NCI-H1417 (cell line): ENCODE results near the gene NTN1.

Experiments
- DNase-seq, 3 experiments: peaks; one replicate each; lab custom pipeline; 2025; lab: John Stamatoyannopoulos, UW

The NTN1 gene

DNA sequence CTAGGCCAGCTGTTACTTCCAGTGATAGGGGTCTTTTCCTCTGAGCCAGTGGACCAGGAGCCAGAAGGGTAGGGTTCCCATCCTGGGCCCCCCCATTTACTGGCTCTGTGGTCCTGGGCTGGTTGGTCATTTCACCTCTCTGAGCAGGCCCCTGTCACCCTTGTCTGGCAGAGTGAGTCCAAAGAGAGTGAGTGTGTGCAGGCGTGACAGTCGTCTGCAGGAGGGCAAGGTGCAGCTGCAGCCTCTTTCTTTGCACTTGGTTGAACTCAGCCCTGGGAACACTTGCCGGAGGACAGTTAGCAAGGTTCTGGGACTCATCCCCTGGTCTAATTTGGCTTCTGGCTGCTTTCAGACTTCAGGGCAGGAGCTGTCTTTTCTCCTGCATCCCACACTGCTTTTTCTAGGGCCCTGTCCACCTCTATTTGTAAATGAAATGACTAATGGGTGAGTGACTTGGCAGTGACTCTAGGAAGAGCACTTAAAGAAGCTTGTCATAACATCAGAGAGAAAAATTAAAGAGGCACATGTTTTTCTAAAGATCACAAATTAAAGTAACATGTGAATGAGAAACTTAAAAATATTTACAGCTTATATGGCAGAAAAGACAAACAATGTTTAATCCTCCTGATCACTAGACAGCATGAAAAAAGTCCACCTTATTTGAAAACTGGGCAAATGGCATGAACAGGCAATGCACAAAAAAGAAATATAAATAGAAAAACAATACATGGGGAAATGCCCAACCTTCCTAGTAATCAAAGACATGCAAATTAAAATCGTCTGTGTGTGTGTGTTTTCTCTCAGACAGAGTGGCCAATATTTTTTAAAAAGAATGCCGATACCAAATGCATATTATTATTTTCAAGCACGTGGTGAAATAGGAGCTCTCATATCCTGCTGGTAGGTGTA, 137.5 kb downstream of the NTN1 start:
- no peak for DNase-seq

DNA sequence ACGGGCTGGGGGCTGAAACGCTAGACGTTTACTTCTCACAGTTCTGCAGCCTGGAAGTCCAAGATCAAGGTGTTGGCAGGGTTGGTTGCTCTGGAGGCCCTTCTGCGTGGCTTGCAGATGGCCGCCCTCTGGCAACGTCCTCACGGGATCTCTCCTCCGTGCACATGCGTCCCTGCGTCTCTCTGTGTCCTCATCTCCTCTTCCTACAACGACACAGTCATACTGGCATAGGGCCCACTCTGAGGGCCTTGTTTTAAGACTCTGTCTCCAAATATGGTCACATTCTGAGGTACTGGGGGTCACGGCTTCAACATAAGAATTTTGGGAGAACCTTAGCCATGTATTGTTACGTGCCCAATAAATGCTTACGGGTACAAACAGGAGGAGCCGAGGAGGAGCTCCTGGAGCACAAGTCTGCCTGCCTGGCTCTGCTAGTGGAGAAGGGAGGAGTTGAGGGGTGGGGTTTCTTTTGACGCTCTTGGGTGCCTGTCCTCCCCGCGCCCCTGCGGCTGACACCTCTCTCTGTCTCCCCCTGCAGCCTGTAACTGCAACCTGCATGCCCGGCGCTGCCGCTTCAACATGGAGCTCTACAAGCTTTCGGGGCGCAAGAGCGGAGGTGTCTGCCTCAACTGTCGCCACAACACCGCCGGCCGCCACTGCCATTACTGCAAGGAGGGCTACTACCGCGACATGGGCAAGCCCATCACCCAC, 141.1 kb downstream of the NTN1 start:
- no peak for DNase-seq

DNA sequence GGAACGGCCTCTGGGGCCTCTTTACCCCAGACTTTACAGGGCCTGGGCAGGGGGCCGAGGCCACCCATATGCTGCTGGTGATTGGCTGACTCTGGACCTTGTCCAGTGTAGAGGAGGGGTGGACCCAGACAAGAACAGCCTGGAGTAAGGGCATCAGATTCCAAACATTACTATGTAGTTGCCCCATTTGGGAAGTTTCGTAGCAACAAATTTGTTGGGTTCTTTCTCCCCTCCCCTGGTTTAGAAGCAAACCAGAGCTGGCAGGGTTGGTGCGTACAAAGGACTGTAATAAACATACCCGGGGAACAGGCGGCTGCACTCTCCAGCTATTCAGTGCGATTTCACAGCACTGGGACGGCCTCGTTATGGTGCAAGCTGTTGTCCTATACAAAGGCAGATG, 145.5 kb downstream of the NTN1 start:
- DNase-seq, result no peak

GRCh38 chr17:9167379-9167778, 146.1 kb downstream of the NTN1 start:
- no peak for DNase-seq

DNA sequence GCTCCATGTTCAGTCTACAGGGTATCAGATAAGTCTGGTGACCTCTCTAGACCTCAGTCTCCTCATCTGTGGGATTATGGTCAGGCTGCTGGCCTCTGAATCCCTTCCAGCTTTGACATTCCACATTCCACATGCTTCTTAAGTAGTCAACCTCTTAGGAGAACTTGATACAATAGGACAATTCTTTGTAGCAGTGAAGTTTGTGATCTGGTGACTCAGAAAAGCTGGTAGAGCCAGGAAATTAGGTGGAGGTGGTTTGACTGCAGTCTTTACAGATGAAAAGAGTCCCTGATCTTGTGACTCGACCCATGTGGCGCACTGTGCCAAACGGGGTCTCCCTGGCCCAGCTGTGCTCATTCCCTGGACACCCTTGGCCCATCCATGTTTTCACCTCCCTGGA, 147.8 kb downstream of the NTN1 start:
- no peak for DNase-seq

- no peak for DNase-seq
Observed at GRCh38 chr17:9170336-9170735, 149.0 kb downstream of the NTN1 start.

DNA sequence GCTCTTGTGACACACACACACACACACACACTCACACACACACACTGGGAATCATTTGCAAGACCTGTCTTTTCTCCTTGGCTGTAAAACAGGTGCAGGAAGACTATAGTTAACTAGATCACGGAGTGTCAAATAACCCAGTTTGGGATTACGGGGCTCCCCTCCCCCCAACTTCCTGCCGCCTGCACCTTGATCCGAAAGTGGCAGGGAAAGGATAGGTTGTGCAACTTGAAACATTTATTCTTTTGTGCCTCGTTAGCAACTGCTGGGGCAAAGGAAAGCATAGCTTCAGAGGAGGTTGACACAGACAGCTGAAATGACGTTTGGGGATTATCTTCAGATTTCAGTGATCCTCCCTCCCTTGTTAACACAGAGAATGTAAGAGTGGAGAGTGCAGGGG, 149.5 kb downstream of the NTN1 start:
- no peak for DNase-seq

DNA sequence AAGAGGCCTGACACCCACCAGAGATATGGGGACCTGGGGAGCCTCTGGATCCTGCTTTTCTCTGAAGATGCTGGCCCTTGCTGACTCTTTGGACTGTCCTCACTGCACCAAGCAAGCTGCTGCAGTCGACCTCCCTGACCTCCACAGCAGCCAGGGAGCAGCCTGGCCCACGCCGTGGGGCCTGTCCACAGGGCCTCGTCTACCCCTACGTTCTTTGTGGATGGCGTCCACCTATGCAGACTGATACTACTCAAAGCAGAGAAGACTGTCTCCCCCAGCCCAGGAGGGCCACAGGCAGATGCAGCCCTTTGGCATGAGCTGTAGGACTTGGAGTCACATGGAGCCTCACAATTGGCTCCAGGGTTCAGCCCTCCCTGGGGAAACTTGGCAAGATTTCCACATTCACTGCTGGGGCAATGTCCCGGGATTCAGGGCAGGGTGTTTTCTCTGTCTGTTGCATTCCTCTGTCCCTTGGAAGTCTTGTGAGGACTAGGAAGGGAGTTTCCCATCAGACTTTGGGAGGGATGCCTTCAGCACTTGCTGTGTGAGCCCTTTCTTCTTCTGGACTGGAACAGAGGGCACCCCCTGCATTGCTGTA, 152.2 kb downstream of the NTN1 start:
- DNase-seq, result no peak

- no peak for DNase-seq
Observed at GRCh38 chr17:9174312-9174711, 153.0 kb downstream of the NTN1 start.

- no peak for DNase-seq
Observed at GRCh38 chr17:9174779-9175574, 153.7 kb downstream of the NTN1 start.

- no peak for DNase-seq
Observed at GRCh38 chr17:9175700-9176467, 154.6 kb downstream of the NTN1 start.

DNA sequence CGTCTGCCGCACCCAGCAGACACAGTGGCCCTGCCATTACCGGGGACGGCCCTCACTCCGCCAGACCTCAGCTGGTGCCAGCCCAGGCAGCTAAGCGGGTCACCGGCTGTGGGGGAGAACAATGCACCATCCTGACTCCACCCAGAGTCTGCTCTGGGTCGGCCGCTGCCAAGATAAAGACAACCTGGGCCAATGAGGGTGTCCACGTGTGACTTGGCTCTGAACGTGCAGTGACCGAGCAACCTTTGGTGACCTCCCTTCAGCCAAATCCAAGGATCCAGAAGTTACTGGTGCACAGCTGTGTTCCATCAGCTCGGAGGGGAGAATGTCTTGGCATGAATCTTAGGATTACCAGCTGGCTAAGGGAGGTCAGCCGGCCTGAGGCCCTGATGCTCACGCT, 155.9 kb downstream of the NTN1 start:
- no peak for DNase-seq

DNA sequence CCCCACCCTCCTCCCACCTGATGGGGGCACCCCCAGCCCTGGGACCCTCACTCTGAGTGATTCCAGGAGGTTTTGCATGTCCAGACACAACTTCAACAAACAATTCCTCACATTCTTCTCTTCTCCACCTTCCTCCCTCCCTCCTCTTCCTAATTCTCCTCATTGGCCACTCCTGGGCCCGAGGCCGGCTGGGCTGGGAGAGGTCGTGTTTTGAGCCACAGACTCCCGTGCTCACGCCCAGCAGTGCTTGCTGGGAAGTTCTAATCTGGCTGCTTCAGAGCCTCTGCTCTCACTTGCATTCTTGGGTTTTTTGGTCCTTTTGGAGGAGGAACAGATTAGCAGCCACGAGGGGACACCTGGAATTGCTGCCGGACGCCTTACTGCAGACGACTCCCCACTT, 157.0 kb downstream of the NTN1 start:
- DNase-seq, result no peak

DNA sequence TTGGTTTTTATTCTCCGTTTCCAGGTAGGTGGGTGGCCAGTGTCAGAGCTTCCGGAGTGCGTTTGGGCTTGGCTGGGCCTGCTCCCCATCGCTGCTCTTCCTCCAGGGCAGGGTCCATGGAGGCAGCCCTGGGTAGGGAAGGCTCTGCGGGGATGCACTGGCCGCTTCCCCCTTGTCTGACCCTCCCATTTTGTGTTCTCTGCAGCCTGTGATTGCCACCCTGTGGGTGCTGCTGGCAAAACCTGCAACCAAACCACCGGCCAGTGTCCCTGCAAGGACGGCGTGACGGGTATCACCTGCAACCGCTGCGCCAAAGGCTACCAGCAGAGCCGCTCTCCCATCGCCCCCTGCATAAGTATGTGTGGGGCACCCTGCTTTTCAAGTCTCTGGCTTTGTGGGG, 158.3 kb downstream of the NTN1 start:
- DNase-seq, result no peak

GRCh38 chr17:9181640-9182039, 160.3 kb downstream of the NTN1 start:
- no peak for DNase-seq

GRCh38 chr17:9183306-9183705, 162.0 kb downstream of the NTN1 start:
- no peak for DNase-seq

DNA sequence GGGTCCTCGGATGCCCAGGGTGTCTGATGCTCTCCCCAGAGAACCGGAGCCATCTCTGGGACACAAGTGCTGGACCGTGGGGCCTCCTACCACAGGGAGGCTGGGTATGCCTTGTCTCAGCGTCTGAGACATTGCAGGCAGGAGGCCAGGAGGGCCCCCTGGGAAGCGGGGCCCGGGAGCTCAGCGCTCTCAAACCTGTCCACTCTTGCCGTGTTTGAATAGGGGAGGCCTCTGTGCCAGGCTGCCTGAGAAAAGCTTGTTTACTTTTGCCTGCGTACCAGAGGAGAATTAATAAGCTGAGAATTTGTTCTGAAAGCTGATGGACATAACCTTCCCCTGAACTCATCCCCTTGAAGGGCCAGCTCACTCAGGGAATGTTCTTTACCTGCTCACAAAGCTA, 163.8 kb downstream of the NTN1 start:
- DNase-seq, result peak in 1 of 3 experiments; percentile 43

DNA sequence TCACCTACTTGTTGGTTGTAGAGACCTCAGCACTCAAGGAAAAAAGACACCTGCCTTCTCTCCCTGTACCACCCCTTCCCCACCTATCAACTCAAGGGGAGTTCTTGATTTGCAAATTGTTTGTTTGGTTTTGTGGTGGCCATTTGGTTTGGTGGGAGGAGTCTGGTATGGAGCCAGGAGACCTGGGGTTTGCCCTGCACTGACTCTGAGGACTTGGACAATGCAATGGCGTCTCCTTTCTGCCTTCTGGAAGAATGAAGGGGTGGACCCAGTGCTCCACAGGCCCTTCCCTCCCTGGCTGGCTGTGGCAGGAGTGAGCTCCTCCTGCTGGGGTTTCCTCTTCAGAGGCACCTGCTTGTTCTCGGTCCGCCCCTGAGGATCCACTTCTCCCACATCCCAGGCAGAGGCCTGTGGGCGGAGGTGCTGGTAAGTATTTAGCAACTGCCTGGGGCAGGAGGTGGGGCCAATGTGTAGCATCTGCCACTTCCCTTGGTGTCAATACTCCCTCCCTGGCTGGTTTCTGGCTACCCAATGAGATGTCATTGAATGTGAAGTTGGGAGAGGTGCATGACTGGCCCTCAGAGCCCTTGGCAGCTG, 164.5 kb downstream of the NTN1 start:
- DNase-seq, result peak in 1 of 3 experiments; percentile 15

DNA sequence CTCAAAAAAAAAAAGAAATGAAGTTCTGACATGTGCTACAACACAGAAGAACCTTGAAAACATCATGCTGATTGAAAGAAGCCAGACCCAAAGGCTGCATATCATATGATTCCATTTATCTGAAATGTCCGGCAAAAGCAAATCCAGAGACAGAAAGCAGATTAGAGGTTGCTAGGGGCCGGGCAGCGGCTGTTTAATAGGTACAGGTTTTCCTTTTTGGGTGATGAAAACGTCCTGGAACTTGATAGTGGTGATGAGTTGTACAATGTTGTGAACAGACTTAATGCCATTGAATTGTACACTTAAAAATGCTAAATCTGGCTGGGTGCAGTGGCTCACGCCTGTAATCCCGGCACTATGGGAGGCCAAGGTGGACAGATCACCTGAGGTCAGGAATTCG, 166.5 kb downstream of the NTN1 start:
- DNase-seq, result no peak

DNA sequence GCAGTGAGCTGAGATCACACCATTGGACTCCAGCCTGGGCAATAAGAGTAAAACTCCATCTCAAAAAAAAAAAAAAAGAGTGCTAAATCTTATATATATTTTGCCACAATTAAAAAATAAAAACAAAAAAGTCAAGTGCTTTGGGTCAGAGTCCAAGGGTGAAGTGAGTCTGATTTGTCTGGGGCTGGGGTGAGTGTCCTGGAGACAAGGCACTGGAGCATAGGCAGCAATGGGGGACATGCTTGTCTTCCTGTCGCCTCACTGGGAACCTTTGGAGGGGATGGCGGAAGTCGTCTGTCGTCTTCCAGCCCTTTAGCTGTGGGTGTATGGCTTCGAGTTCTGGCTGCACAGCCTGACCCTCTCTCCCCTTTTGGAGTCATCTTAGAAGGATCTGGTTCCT, 167.1 kb downstream of the NTN1 start:
- DNase-seq, result no peak

GRCh38 chr17:9189870-9190269, 168.6 kb downstream of the NTN1 start:
- DNase-seq, result no peak
